Fibroblast of lung (primary cell): ENCODE measurements around the gene MAP4K1. TPM values are rescaled to one million over a fixed set of nuclear protein-coding genes. Genes with fewer than 3 reads are reported as not detected.

Experiments used
- DNase-seq, 2 donors: peaks; one replicate each; pipeline versions ENCODE4 v3.0.0 to v3.0.0-alpha.2; 2010; ENCODE audit warnings: low read depth in 2 of 2
- H2AFZ ChIP-seq: 2 replicates; pipeline ENCODE4 v1.5.1; 2012; ENCODE audit warnings: low read length, control low read depth, inconsistent platforms
- H3K27ac ChIP-seq: 2 replicates; pipeline ENCODE4 v1.5.1; 2011; ENCODE audit warnings: low read length, control low read depth; ENCODE audit not compliant: insufficient read depth
- H3K27me3 ChIP-seq: 2 replicates; pipeline ENCODE4 v1.5.1; 2011; ENCODE audit warnings: mild to moderate bottlenecking, low read length; ENCODE audit not compliant: control insufficient read depth, insufficient read depth
- H3K36me3 ChIP-seq: 2 replicates; pipeline ENCODE4 v1.5.1; 2011; ENCODE audit warnings: low read length; ENCODE audit not compliant: control insufficient read depth, insufficient read depth
- H3K4me1 ChIP-seq: 2 replicates; pipeline ENCODE4 v1.5.1; 2011; ENCODE audit warnings: low read length; ENCODE audit not compliant: control insufficient read depth, insufficient read depth; ENCODE audit errors: extremely low read depth
- H3K4me2 ChIP-seq: 2 replicates; pipeline ENCODE4 v1.5.1; 2011; ENCODE audit warnings: low read length, control low read depth; ENCODE audit not compliant: insufficient read depth; ENCODE audit errors: extremely low read depth
- H3K4me3 ChIP-seq, 4 experiments: fragments of 200-600 bp in 1 of 4; sonication (generic) in 1 of 4; replicated peaks in 1 of 4; 2 replicates each; pipeline ENCODE4 v1.5.1; 2011 to 2016; ENCODE audit warnings: low read length in 4 of 4, low read depth in 3 of 4, mild to moderate bottlenecking in 3 of 4, control low read depth in 2 of 4, inconsistent platforms in 1 of 4, mixed read lengths in 1 of 4; ENCODE audit not compliant: insufficient read depth in 1 of 4; ENCODE audit errors: control extremely low read depth in 1 of 4
- H3K79me2 ChIP-seq: 2 replicates; pipeline ENCODE4 v1.5.1; 2012; ENCODE audit warnings: mild to moderate bottlenecking, low read length, inconsistent platforms; ENCODE audit not compliant: control insufficient read depth, insufficient read depth
- H3K9ac ChIP-seq: 2 replicates; pipeline ENCODE4 v1.5.1; 2011; ENCODE audit warnings: mild to moderate bottlenecking, low read length, control low read depth; ENCODE audit not compliant: insufficient read depth
- H3K9me3 ChIP-seq: 2 replicates; pipeline ENCODE4 v1.5.1; 2012; ENCODE audit warnings: low read depth, low read length; ENCODE audit not compliant: control insufficient read depth, insufficient read depth
- H4K20me1 ChIP-seq: 2 replicates; pipeline ENCODE4 v1.5.1; 2011; ENCODE audit warnings: low read length; ENCODE audit not compliant: control insufficient read depth, insufficient read depth; ENCODE audit errors: extremely low read depth
- EZH2 ChIP-seq: IDR thresholded peaks from 2 replicates; pipeline ENCODE4 v1.5.1; 2012; ENCODE audit warnings: low read length, control low read depth, mild to moderate bottlenecking; ENCODE audit errors: missing control alignments
- polyA plus RNA-seq, 2 donors: library from polyadenylated mRNA; depleted of rRNA in 1 of 2; stranded (reverse) in 1 of 2; unstranded in 1 of 2; fragments of >200 nt; gene quantifications; 2 replicates each; pipeline ENCODE4 v1.2.1, GENCODE V29; 2011 to 2012; ENCODE audit warnings: missing spikeins in 1 of 2
- total RNA-seq: library from RNA; depleted of rRNA; stranded (reverse); fragments of >200 nt; gene quantifications from 2 replicates; pipeline ENCODE4 v1.2.1, GENCODE V29; 2014
- TF ChIP-seq, protein P1 (sequence below), 2 donors: IDR thresholded peaks in 1 of 2; conservative IDR thresholded peaks in 1 of 2; 1 replicate in 1 of 2; 2 replicates in 1 of 2; pipeline ENCODE4 v1.5.1; 2011 to 2012; ENCODE audit warnings: low read length in 2 of 2, control low read depth in 1 of 2, inconsistent platforms in 1 of 2, low read depth in 1 of 2, mild to moderate bottlenecking in 1 of 2

MAP4K1 gene
- total and polyA plus RNA-seq, 2 donors (not counting 1 experiment from before 2014, with no cell fraction given): 0.12 to 0.17 TPM

DNA sequence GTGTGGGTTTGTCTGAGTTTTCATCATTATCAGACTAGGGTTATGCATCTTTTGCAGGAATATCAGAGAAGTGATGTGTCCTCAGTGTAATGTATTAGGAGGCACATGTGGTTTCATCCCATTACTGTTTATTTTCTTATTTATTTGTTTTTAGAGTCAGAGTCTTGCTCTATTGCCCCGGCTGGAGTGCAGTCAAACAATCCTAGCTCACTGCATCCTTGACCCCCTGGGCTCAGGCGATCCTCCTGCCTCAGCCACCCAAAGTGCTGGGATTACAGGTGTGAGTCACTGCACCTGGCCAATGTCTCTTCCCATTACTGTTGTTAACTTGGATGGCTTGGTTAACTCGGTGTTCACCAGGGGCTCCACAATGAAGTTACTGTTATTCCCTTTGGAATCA is 67.4 kb downstream of the MAP4K1 start:
- DNase-seq: no peak
- Histone ChIP-seq H3K9ac (no peak overlapping the region), H2AFZ (no peak overlapping the region), H3K4me3 (no peak overlapping the region), H3K27ac (no peak overlapping the region), H3K4me2 (no peak overlapping the region), H3K79me2 (no peaks in the 10 kb centered on the region), H4K20me1 (no peaks in the 10 kb centered on the region), H3K36me3 (no peaks in the 10 kb centered on the region), H3K4me1 (no peaks in the 10 kb centered on the region), H3K9me3 (no peaks in the 10 kb centered on the region), H3K27me3 (no peaks in the 10 kb centered on the region)
- TF ChIP-seq EZH2: no peak
- TF ChIP-seq, protein P1, sequence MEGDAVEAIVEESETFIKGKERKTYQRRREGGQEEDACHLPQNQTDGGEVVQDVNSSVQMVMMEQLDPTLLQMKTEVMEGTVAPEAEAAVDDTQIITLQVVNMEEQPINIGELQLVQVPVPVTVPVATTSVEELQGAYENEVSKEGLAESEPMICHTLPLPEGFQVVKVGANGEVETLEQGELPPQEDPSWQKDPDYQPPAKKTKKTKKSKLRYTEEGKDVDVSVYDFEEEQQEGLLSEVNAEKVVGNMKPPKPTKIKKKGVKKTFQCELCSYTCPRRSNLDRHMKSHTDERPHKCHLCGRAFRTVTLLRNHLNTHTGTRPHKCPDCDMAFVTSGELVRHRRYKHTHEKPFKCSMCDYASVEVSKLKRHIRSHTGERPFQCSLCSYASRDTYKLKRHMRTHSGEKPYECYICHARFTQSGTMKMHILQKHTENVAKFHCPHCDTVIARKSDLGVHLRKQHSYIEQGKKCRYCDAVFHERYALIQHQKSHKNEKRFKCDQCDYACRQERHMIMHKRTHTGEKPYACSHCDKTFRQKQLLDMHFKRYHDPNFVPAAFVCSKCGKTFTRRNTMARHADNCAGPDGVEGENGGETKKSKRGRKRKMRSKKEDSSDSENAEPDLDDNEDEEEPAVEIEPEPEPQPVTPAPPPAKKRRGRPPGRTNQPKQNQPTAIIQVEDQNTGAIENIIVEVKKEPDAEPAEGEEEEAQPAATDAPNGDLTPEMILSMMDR (conservative IDR thresholded peaks at IDR 0.05 in 1 of 2, IDR thresholded peaks at IDR 0.05 in 1 of 2; ENCODE audit: low read depth in 1 of 2, low read length in 2 of 2): no peak

DNA sequence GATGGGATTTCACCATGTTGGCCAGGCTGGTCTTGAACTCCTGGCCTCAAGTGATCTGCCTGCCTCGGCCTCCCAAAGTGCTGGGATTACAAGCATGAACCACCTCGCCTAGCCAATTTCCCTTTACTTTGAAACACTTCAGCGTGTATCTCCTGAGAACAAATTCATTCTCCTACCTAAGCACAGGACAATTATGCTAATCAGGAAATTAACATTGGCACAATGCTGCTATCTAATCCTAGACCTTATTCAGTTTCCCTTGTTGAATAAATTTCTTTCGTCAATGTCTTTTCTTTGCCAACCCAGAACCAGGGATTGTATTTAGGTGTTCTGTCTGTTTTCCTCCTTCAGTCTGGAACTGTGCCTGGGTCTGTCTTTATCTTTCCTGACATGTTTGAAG is 67.8 kb downstream of the MAP4K1 start:
- no peaks in the 10 kb centered on the region for H3K79me2 ChIP-seq
- H3K9ac ChIP-seq: no peak overlapping the region
- no peak overlapping the region for H3K4me3 ChIP-seq
- H3K27ac ChIP-seq: no peak overlapping the region
- no peaks in the 10 kb centered on the region for H3K36me3 ChIP-seq
- H2AFZ ChIP-seq: no peak overlapping the region
- H4K20me1 ChIP-seq: no peaks in the 10 kb centered on the region
- no peak overlapping the region for H3K4me2 ChIP-seq
- TF ChIP-seq, protein P1 (conservative IDR thresholded peaks at IDR 0.05 in 1 of 2, IDR thresholded peaks at IDR 0.05 in 1 of 2; ENCODE audit: low read depth in 1 of 2, low read length in 2 of 2): no peak
- TF ChIP-seq EZH2: no peak
- no peak for DNase-seq
- H3K27me3 ChIP-seq: no peaks in the 10 kb centered on the region
- no peaks in the 10 kb centered on the region for H3K9me3 ChIP-seq
- no peaks in the 10 kb centered on the region for H3K4me1 ChIP-seq

GRCh38 chr19:38549061-38549460 is 68.7 kb downstream of the MAP4K1 start:
- H3K9ac ChIP-seq: no peak overlapping the region
- TF ChIP-seq EZH2: no peak
- TF ChIP-seq, protein P1 (conservative IDR thresholded peaks at IDR 0.05 in 1 of 2, IDR thresholded peaks at IDR 0.05 in 1 of 2; ENCODE audit: low read depth in 1 of 2, low read length in 2 of 2): no peak
- no peaks in the 10 kb centered on the region for H3K36me3 ChIP-seq
- DNase-seq: no peak
- no peak overlapping the region for H3K4me3 ChIP-seq
- no peaks in the 10 kb centered on the region for H3K4me1 ChIP-seq
- no peaks in the 10 kb centered on the region for H3K79me2 ChIP-seq
- no peak overlapping the region for H3K4me2 ChIP-seq
- no peaks in the 10 kb centered on the region for H3K27me3 ChIP-seq
- H3K27ac ChIP-seq: no peak overlapping the region
- no peaks in the 10 kb centered on the region for H3K9me3 ChIP-seq
- H4K20me1 ChIP-seq: no peaks in the 10 kb centered on the region
- H2AFZ ChIP-seq: no peak overlapping the region
